ENCODE results near the gene BMERB1. TPM values are rescaled to one million over a fixed set of nuclear protein-coding genes. Genes with fewer than 3 reads are reported as not detected.
"Not testable (repeated sequence)": the region's sequence is repeated elsewhere in the genome, so short reads cannot be mapped to it uniquely, and the experiment has no call there.

Gene BMERB1
- total RNA-seq, 2 donors from 2014 or later, result 6.3 to 10.4 TPM

- TF ChIP-seq CTCF (conservative IDR thresholded peaks at IDR 0.05), result no peak
- peaks cover 3% of the 10 kb centered on the region for H3K4me1 ChIP-seq (ENCODE audit: control insufficient read depth, insufficient read depth, low read length)
- no peaks in the 10 kb centered on the region for H3K36me3 ChIP-seq (ENCODE audit: control insufficient read depth, insufficient read depth, low read length)
- peaks cover 35% of the 10 kb centered on the region for H3K9me3 ChIP-seq (ENCODE audit: control insufficient read depth, low read length)
- no peak for DNase-seq
- Mint-ChIP-seq H3K9me3 (peaks cover 37% of the 10 kb centered on the region), H3K4me3 (no peak overlapping the region), H3K36me3 (ENCODE audit: low read depth) (peaks cover 19% of the 10 kb centered on the region), H3K4me1 (peaks cover 16% of the 10 kb centered on the region), H3K27me3 (ENCODE audit: insufficient read depth) (no peaks in the 10 kb centered on the region), H3K27ac (no peak overlapping the region)
- H3K9ac ChIP-seq (ENCODE audit: extremely low read depth, low read length, poor library complexity, severe bottlenecking), result no peak overlapping the region
- WGBS, 2 experiments (ENCODE audit: insufficient coverage in 1 of 2, insufficient read length in 1 of 2), result 85 to 100% methylated on average over 1 to 2 of the region's 2 CpGs
- H3K27ac ChIP-seq (ENCODE audit: low read depth, low read length), result no peak overlapping the region
- H3K4me3 ChIP-seq (ENCODE audit: low read length), result peak overlapping the region; percentile 45
- H3K27me3 ChIP-seq (ENCODE audit: control insufficient read depth, insufficient read depth, low read length, poor library complexity, severe bottlenecking), result no peaks in the 10 kb centered on the region
Observed at GRCh38 chr16:15545544-15545943, 111.2 kb downstream of the BMERB1 start.

GRCh38 chr16:15547072-15547767, 112.8 kb downstream of the BMERB1 start:
- H3K4me3 Mint-ChIP-seq; H3K27ac ChIP-seq (ENCODE audit: low read depth, low read length); H3K36me3 ChIP-seq (ENCODE audit: control insufficient read depth, insufficient read depth, low read length); H3K27me3 Mint-ChIP-seq (ENCODE audit: insufficient read depth); H3K9ac ChIP-seq (ENCODE audit: extremely low read depth, low read length, poor library complexity, severe bottlenecking); H3K27me3 ChIP-seq (ENCODE audit: control insufficient read depth, insufficient read depth, low read length, poor library complexity, severe bottlenecking); H3K4me3 ChIP-seq (ENCODE audit: low read length); DNase-seq; H3K4me1 ChIP-seq (ENCODE audit: control insufficient read depth, insufficient read depth, low read length): not testable (repeated sequence)
- H3K36me3 Mint-ChIP-seq (ENCODE audit: low read depth), result peaks cover 17% of the 10 kb centered on the region
- 92 to 96% methylated on average over 13 of the region's 13 CpGs for WGBS, 2 experiments (ENCODE audit: insufficient coverage in 1 of 2, insufficient read length in 1 of 2)
- H3K27ac Mint-ChIP-seq, result peak overlapping the region; percentile 89
- peaks cover 32% of the 10 kb centered on the region for H3K9me3 ChIP-seq (ENCODE audit: control insufficient read depth, low read length)
- H3K4me1 Mint-ChIP-seq, result peaks cover 19% of the 10 kb centered on the region
- H3K9me3 Mint-ChIP-seq, result peaks cover 35% of the 10 kb centered on the region

- peaks cover 14% of the 10 kb centered on the region for H3K36me3 Mint-ChIP-seq (ENCODE audit: low read depth)
Observed at GRCh38 chr16:15547768-15548096, 113.3 kb downstream of the BMERB1 start.

More at GRCh38 chr16:15547768-15548096, 113.3 kb downstream of the BMERB1 start:
- WGBS, 2 experiments (ENCODE audit: insufficient coverage in 1 of 2, insufficient read length in 1 of 2), result 94% methylated on average over 6 of the region's 6 CpGs
- Mint-ChIP-seq H3K4me3 (no peak overlapping the region), H3K4me1 (peaks cover 19% of the 10 kb centered on the region), H3K9me3 (peaks cover 30% of the 10 kb centered on the region), H3K27ac (no peak overlapping the region), H3K27me3 (ENCODE audit: insufficient read depth) (no peaks in the 10 kb centered on the region)
- no peak overlapping the region for H3K27ac ChIP-seq (ENCODE audit: low read depth, low read length)
- no peaks in the 10 kb centered on the region for H3K36me3 ChIP-seq (ENCODE audit: control insufficient read depth, insufficient read depth, low read length)
- no peak overlapping the region for H3K4me3 ChIP-seq (ENCODE audit: low read length)
- H3K9me3 ChIP-seq (ENCODE audit: control insufficient read depth, low read length), result peaks cover 27% of the 10 kb centered on the region
- no peaks in the 10 kb centered on the region for H3K27me3 ChIP-seq (ENCODE audit: control insufficient read depth, insufficient read depth, low read length, poor library complexity, severe bottlenecking)
- H3K9ac ChIP-seq (ENCODE audit: extremely low read depth, low read length, poor library complexity, severe bottlenecking), result no peak overlapping the region
- H3K4me1 ChIP-seq (ENCODE audit: control insufficient read depth, insufficient read depth, low read length), result peaks cover 3% of the 10 kb centered on the region
- DNase-seq, result no peak
- no peak for TF ChIP-seq CTCF (conservative IDR thresholded peaks at IDR 0.05)
